HG02571 (cell line): ENCODE measurements around the gene TIMP3.

Experiments
- ATAC-seq: cut with Tn5 transposase; IDR thresholded peaks from one replicate; pipeline ENCODE4 v1.9.1; 2021; ENCODE audit warnings: mild to moderate bottlenecking, moderate library complexity; ENCODE audit not compliant: unreplicated experiment

TIMP3 gene

DNA sequence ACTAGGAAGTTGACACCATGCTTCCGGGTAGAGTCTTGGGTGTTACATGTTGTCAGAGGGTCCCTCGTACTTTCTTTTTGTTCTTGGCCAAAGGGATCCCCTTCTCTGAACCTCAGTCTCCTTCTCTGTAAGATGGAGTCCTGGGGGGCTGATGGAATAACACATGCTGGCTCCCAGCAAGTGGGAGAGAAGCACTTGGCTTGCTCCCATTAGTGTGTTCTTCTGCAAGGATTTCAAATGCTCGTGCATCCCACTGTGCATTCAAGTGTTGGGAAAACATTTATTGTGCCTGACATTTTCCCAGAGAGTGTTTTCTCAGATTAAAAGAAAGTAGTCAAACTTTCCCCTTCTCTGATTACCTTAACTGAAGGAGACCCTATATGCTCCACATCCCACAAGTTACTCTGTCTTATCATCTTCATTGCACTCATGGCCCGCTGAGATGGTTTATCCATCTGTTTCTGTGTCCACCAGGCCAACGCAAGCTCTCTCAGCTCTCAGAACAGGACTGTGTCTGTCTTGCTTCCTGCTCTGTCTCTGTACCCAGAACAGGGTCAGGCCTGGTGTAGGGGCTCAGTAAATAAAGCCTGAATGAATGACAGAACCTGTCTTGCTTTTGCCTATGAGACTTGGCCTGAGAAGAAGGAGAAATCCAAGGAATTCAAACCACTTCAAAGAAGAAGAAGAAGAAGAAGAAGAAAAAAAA is 16.0 kb upstream of the TIMP3 start:
- ATAC-seq = no peak

DNA sequence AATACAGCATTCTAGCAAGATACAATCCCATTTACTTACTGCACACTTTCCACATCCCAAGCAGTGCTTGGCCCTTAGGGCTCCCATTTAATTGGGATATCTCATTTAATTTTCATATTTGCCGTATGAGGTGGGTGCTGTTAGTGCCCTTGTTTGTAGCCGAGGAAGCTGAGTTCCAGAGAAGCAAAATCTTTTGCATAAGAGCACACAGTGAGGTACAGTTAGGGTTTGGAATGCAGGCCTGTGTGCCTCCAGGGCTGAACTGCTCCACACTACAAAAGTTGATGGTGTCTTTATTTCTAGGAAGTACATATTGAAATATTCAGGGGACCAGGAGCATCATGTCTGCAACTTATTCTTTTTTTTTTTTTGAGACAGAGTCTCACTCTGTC is 15.5 kb upstream of the TIMP3 start:
- no peak for ATAC-seq

DNA sequence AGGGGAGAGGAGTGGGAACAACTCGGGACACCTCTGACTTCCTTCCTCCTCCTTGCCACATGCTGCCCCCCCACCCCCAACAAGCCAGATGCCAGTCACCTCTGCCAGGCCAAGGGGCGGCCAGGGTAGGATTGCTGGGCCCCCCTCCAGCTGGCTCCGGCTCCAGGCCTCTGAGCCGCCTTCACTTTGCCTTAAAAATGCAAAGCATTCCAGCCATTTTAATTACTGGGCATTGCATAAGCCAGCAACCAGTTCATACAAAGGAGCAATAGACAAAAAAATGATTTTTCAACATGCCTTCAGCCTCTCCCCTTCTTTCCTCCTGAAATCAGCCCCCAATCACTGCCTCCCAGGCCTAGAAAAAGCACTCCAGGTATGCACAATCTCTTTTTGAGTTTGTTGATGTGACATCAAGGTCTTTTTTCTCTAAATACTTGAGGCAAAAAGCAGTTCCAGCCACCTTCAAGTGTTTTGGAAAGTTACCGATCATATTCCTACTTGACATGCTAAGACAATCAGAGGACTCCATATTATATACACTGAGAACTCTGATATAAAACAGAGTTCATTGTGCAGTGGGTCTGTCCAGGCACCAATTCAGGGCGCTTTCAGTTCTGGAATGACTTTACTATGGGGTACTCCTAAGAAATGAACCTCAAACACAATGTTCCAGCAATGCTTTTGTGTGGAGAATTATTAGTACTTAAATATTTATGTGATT is 12.4 kb upstream of the TIMP3 start:
- no peak for ATAC-seq

DNA sequence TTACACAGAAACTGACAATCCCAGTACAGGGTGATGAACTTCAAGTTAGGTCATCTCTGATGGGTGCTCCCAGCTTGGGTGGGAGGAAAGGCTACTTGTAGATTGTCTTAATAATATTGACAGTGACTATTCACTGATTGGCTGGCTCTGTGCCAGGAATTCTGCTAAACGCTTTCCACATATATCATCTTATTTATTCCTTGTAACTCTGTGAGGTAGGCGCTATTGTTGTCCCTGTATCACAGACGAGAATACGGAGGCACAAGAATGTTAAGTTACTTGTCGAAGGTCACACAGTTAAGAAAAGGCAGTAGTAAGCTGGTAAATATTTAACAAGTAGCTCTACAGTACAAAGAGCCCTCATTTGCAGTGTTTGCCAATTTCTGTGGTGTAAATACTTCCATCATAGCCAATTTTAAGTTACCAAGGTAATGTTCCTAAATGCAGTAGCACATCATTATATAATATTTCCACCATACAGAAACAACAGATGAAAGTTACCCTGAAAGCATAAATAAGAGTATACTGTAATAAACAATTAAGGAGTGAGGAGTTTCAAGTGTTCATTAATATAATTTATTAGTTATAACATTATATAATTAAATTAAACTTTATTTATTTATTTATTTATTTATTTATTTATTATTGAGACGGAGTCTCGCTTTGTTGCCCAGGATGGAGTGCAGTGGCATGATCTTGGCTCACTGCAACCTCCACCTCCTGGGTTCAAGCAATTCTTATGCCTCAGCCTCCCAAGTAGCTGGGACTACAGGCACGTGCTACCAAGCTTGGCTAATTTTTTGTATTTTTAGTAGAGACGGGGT is 11.5 kb upstream of the TIMP3 start:
- no peak for ATAC-seq

DNA sequence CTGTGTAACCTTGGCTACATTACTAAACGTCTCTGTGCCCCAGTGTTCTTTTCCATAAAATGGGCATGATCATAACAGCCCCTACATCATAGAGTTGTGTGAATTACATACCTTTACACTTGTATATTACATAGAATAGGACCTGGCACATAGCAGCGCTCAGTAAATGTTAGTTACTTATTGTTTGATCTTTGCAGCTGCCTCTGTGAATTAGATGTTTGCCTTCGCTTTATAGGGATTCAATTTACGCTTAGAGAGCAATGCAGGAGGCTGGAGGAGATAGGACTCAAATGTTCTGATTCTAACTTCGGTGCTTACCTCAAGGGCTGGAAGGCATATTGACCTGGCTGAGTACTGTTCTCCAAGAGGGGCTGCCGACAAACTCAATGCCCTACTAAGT is 10.4 kb upstream of the TIMP3 start:
- no peak for ATAC-seq

DNA sequence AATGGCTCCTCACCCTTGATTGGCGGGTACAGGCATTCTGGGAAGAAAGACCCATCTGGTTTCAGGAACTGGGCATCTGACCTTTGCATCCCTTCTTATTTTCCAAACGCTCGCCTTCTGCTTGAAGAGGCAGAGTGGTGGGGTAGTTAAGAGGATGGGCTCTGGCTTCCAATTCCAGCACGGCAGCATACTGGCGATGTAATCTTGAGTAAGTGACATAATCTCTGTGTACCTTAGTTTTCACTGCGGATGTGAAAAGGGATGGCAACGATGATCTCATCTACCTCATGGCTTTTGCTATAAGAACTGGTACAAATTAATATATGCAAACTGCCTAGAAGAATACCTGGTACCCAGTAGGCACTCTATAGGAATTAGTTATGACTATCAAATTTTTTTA is 10.0 kb upstream of the TIMP3 start:
- no peak for ATAC-seq

DNA sequence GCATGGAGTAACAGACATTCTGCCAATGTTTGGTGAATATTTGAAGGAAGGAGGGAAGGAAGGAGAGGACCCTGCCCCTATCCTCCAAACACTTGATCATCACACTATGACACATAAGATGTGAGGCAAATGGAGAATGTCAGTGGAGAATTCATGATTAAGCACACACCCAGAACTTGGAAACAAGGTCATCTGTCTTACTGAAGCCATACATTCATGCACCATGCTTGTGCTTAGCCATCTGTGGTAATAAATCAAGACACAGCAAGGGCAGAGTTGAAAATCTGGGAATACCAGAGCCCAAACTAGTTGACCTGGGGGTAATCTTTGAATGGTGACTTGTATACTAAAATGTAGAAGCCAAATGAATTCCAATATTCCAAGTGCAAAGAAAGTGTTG is 7.9 kb upstream of the TIMP3 start:
- ATAC-seq = no peak

DNA sequence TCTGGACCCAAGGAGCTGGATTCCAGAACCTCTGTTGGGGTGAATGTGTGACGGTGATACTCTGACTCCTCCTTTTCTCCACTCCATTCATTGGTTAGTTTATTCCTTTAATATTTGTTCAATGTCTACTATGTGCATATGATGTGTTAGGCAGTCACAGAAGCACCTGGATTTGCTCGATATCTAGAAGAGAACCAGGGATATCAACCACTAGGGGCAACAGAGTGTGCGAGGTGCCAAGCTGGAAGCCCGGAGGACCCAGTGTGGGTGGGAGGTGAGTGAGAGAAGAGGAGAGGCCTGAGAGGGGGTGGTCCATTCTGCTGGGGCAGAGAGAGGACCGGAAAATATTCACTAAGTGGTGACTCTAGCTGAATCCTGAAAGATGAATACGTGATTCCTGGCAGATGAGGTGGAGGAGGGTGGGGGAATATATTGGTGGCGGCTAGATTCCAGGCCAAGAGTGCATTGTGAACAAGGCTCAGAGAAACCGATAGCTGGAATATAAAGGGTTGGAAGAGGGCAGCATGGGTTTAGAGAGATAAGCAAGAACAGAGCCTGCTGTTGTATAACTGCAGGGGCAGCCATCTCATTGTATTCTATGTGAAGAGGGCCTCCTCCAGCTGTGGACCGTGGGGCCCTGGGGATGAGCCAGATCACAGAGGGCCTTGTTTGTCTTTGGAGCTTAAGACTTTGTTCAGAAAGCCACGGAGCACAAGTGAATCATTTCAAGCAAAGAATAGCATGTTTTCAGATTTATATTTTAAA is 6.9 kb upstream of the TIMP3 start:
- no peak for ATAC-seq

DNA sequence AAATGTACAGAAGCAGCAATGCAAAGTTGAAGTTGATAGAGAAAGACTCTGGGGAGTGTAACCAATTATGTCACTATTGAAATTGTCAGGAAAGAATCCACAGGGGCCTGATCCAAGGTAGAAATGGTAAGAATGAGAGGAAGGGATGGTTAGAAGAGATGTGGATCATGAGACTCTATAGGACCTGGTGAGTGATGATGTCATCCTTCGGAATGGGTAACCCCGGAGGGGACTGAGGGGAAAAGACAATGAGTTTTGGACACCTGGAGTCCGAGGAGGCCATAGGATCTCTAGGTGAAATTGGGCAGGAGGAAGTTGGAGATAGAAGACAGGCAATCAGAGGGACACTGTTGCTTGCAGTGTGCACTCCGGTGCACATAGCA is 6.3 kb upstream of the TIMP3 start:
- ATAC-seq = no peak

DNA sequence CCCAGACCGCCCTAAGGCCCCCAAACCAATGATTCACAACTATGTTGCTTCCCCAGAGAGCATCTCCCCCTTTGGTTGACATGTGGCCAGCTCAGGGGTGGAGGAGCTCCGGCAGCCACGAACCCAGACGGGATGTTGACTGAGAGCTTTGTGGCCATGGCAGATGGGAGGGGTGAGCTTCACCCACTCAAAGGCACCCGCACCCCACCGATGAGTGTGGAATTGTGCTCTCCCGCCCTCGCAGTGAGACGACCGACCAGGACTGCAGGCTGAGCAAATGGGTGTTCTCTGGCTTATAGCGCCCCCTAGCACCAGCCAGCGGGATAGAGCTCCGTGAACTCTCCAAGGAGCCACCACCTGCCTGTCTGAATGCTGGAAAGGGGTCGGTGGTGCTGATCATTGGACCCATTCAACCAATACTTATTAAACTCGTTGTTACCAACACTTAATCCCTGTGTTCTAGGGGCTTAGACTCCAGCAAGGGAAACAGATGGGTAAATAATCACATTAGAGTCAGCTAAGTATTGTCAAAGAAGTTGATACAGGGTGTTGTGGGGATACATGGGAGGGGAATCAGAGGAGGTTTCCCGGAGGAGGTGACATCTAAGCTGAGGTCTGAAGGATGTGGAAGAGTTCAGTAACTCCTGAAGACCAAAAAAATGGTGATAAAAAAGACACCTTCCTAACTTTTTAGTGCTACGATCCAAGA is 4.5 kb upstream of the TIMP3 start:
- no peak for ATAC-seq

DNA sequence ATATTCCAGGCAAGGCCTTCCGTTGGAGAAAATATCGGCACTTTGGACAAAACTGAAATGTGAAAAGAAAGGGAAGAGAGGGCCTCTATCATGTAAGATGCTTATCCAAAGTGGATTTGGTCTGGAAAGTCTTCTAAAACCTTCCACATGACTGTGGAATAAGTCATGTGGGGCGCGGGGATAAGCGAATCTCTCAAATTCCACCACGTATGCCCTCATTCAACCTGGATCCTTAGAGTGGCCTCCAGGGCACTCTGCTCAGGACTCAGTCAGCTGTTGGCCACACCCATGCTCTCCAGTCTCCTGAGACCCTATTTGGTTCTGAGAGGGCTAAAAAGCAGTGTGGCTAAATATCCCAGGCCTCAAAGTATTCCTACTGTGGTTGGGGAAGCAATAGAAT is 2.0 kb upstream of the TIMP3 start:
- no peak for ATAC-seq

DNA sequence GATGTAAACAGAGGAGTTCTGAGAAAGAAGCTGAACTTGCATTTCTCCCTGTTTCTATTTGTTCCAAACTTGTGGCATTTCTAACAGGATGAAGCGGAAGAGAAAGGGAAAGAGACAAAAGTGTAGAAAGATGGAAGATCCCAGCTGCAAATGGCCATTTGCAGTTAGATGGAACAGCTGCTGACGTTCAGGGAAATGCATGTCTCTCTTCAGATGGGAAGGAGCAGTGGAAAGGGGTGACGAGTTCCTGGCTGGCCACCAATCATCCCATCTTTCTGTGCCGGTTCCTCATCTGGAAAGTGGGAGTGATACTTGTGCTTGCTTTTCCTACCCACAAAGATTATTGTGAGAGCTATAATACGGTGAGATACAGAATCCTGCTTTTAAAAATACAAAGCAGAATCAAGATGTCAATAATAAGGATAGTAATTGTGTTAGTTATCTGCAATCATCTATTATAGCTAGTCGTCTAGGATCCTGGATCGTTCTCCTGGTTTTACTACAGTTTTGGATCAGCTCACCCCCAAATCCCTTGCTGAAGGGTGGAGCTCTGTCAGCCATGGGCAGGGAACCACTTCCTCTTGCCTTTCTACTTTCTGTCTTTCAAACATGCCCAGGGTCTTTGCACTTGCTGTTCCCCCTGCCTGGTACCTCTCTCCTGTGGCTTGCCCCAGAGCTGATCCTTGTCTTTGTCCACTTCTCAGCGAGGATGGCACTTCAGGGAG is 1.2 kb upstream of the TIMP3 start:
- ATAC-seq = no peak

DNA sequence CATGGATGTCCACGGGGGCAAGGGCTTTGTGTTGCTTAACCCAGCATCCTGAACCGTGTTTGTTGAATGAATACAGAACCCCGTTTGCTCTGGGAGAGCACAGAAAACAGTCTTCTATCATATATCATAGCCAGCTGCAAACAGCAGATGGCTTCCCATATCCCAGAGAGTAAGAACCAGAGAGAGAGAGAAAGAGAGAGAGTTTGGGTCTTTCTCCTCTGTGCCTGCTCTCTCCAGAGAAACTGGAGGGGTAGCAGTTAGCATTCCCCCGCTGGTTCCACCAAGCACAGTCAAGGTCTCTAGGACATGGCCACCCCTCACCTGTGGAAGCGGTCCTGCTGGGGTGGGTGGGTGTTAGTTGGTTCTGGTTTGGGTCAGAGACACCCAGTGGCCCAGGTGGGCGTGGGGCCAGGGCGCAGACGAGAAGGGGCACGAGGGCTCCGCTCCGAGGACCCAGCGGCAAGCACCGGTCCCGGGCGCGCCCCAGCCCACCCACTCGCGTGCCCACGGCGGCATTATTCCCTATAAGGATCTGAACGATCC is 440 bp upstream of the TIMP3 start:
- ATAC-seq = no peak

DNA sequence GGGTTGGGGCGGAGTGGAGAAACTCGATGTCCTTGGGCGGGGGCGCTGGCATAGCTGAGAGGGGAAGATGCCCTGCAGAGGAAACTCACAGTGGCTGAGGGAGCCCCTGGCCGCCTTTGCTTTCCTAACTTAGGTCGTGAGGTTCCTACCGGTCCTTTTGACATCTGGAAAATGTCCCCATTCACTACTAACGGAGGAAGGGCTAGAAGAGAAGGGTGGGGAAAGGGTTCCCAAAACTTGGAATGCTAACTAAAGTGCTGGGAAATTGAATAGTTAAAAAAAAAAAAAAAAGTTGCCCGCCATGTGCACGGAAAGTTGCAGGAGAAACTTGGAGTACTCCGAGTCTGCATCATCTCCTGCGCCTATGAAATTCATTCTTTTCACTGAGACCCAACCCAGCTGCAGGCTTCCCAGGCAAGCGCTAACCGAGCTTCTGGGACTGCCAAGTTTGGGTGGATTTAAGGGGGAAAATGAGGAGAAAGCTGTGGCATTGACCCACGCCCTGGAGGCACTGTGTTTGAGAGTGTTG is 796 bp downstream of the TIMP3 start:
- ATAC-seq = no peak

DNA sequence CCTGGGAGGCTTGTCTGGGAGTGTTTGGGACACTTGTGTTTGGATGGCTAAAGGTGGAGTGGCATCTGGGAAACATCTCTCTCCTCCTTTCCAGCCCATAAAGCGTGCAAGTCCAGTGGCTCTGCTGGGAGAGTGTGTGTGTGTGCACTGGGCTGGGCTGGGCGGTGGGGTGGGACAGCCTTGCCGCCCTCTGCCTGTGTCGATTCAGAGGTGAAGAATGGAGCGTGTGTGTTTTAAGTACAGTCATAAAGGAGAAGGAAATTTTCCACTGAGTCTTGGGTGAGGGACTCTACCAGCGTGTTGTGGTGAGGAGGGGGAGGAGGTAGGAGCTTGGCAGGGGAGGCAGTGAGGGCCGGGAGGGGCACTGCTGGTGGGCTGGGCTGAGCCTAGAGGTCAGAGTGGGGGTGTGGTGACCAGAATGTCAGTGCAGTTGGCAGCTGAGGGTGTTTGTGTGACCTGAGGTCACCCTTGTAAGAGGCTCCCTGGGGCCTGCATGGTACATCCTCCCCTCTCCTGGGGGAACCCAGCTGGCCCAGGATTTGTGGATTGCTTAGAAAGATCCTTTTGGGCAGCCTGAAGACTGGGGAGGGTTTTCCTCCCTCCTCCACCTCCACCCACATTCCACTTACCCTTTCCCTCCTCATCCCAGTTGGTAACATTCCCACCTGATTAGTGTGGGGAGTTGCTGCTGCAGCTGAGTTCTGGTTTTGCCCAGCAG is 1.7 kb downstream of the TIMP3 start:
- no peak for ATAC-seq

DNA sequence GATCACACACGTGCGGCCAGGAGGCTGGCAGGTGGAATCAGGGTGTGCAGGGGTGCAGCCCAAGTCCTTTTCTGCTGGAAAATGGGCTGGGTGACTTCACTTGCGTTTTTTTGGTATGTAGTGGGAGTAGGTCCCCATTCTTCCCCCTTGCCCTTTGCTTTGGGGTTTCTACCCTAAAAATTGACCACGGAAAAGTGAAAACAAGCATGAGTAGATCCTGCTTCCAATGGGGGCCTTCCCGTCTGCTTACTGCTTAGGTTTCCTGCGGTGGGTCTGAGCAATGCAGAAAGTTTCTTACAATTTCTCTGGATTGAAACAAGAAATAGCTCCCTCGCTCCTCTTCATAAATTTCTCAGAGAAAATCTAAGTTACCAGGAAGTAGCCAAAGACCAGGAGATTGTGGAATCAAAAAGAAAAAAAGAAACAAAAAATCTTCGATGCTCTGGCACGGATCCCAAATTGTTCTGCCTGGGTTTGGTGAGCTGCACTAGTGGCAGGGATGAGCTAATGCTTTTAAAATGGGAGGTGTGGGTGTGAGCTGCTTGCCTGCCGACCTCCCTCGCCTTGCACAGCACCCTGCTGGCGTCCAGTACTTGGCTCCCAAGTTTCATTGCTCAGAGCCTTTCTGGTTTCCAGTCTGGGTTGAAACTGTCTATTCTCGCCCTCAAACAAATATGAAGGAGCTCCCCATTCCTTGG is 2.4 kb downstream of the TIMP3 start:
- no peak for ATAC-seq

DNA sequence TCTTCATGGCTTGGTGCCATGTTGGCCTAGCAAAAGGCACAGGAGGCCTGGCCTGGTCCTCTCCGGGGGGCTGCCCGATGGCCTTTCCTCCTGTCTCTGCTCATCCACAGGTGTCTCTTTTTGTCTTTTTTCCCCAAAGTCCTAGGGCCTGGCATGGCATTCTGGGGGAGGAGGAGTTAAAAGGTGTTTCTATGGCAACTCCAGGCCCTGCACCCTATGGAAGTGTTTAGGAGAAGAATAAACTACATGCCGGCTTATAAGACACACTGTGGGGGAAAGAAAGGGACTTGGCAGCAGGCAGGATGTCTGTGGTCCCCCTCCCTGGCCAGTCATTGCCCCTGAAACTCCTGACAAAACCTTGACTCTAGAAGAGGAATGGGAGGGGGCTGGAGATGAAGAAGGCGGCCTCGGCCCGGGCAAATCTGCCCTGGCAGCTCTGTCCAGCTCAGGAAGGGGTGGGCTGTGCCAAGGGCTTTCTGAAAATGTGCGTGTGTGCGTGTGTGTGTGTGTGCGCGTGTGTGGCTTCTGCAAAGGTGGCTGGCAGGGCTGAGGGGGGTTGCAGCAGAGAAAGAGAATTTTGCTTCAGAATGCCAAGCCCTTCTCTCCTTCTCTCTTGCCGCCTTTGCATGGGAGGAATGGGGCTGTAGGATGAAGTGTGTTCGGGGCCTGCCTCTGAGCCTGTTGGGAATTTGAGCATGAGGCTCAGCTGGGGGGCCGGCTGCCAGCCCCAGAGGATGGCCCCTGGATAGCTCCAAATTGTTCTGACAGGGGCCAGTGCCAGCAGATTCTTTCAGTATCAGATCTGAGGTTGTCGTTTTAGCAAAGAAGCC is 3.2 kb downstream of the TIMP3 start:
- no peak for ATAC-seq
